Measurements from ENCODE around the gene FGF1.

Gene FGF1

DNA sequence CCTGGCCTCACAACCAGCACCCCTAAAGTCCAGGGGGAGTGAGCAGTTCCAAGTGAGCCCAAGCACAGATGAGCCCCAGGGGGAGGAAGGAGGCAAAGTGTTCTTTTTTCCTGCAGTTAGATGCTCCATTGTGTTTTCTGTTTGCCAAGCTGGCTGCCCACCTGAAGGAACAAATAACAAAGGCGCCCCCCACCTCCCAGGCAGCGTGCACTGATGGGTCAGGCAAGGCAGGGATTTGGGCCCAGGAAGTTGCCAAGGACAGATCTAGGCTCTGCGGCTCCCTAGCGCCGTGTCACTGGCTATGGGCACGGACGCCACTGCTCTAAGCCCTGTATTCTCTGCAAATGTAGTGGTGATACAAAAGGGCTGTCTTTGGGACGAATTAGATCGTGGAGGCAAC lies 21.8 kb downstream of the FGF1 start:
- TF ChIP-seq, protein P1, sequence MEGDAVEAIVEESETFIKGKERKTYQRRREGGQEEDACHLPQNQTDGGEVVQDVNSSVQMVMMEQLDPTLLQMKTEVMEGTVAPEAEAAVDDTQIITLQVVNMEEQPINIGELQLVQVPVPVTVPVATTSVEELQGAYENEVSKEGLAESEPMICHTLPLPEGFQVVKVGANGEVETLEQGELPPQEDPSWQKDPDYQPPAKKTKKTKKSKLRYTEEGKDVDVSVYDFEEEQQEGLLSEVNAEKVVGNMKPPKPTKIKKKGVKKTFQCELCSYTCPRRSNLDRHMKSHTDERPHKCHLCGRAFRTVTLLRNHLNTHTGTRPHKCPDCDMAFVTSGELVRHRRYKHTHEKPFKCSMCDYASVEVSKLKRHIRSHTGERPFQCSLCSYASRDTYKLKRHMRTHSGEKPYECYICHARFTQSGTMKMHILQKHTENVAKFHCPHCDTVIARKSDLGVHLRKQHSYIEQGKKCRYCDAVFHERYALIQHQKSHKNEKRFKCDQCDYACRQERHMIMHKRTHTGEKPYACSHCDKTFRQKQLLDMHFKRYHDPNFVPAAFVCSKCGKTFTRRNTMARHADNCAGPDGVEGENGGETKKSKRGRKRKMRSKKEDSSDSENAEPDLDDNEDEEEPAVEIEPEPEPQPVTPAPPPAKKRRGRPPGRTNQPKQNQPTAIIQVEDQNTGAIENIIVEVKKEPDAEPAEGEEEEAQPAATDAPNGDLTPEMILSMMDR (IDR thresholded peaks at IDR 0.05; ENCODE audit: insufficient read depth, low read depth, low read length, missing control alignments): no peak
- no peak overlapping the region for H3K4me3 ChIP-seq (ENCODE audit: low read length)
- no peak for DNase-seq (ENCODE audit: low read depth)

DNA sequence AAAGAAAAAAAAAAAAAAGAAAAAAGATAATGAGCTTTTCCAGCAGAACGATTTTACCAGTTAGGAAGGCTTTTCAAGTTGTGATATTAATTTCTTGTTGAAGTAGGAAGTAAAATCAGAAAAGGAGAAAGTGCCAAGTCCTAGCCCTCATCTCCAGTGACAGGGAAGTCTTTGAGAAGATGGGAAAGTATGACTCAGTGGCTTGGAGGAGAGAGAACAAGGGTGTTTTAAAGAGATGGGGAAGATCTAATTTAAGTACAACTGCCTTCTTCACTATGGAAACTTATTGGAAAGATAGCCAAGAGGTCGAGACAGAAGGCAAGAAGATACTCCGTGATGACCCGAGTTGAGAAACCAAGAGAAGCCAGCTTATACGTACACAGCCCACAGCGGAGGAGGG lies 22.6 kb downstream of the FGF1 start:
- H3K4me3 ChIP-seq (ENCODE audit: low read length): no peak overlapping the region
- no peak for DNase-seq (ENCODE audit: low read depth)
- TF ChIP-seq, protein P1 (IDR thresholded peaks at IDR 0.05; ENCODE audit: insufficient read depth, low read depth, low read length, missing control alignments): no peak

DNA sequence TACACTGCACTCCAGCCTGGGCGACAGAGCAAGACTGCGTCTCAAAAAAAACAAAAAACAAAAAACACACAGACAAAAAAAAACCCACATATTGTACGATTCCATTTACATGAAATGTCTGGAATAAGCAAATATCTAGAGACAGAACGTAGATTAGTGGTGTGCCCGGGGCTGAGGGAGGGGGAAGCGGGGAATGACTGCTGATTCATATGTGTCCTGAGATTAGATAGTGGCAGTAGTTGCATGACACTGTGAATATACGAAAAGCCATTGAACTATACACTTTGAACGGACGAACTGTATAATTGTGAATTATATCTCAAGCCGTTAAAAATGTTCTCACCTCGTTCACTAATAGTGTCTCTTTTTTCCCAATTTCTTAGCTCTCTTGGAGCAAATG lies 23.9 kb downstream of the FGF1 start:
- no peak overlapping the region for H3K4me3 ChIP-seq (ENCODE audit: low read length)
- DNase-seq (ENCODE audit: low read depth): no peak
- TF ChIP-seq, protein P1 (IDR thresholded peaks at IDR 0.05; ENCODE audit: insufficient read depth, low read depth, low read length, missing control alignments): no peak

DNA sequence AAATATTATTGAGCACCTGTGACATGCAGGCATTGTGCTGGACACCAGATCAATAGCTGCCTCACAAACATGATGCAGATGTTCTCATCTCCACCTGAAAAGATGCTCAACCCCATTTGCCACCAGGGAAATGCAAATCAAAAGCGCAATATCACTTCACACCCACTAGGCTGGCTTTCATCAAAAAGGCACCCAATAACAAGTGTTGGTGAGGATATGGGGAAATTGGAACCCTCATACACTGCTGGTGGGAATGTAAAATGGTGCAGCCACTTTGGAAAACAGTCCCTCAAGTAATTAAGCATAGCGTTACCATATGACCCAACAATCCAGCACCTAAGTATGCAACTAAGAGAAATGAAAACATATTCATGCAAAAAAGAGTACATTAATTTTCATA lies 24.7 kb downstream of the FGF1 start:
- TF ChIP-seq, protein P1 (IDR thresholded peaks at IDR 0.05; ENCODE audit: insufficient read depth, low read depth, low read length, missing control alignments): no peak
- H3K4me3 ChIP-seq (ENCODE audit: low read length): no peak overlapping the region
- no peak for DNase-seq (ENCODE audit: low read depth)

DNA sequence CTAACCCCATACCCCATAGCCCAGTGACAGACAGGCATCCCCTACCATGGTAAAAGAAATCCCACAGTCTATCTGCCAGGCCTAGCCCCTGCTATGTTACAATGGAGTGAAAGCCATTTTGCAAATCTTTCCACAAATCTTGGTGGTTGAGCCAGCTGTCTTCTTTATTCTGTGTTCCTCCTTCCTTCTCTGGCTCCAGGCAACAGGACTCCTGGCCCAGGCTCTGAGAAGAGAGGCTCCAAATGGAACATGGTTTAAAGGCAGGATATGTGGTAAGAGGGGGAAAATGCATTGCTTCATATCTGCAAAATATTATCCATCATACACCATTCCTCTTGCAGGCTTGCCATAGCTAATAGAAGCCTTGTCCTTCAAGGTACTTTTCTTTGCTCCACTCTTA lies 25.2 kb downstream of the FGF1 start:
- H3K4me3 ChIP-seq (ENCODE audit: low read length): no peak overlapping the region
- no peak for DNase-seq (ENCODE audit: low read depth)
- TF ChIP-seq, protein P1 (IDR thresholded peaks at IDR 0.05; ENCODE audit: insufficient read depth, low read depth, low read length, missing control alignments): no peak

DNA sequence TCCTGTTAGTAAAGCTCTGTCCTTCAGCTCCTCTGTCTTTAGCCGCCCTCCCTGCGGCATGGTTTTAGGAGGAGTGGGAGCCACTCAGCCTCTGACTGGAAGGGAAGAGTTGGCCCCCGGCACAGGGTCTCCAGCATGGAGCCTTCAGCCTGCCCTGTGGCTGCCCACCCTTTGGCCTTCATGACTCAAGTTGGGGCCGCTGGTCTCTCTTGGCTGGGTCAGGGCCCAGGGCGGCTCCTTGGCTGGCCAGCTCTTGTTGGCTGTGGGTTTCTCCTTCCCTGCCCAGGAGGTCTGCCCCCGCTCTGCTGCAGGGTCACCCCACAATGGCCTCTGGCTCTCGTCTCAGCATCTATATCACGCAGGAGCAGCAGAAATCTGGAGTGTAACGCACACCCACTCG lies 25.7 kb downstream of the FGF1 start:
- TF ChIP-seq, protein P1 (IDR thresholded peaks at IDR 0.05; ENCODE audit: insufficient read depth, low read depth, low read length, missing control alignments): no peak
- DNase-seq (ENCODE audit: low read depth): no peak
- no peak overlapping the region for H3K4me3 ChIP-seq (ENCODE audit: low read length)

DNA sequence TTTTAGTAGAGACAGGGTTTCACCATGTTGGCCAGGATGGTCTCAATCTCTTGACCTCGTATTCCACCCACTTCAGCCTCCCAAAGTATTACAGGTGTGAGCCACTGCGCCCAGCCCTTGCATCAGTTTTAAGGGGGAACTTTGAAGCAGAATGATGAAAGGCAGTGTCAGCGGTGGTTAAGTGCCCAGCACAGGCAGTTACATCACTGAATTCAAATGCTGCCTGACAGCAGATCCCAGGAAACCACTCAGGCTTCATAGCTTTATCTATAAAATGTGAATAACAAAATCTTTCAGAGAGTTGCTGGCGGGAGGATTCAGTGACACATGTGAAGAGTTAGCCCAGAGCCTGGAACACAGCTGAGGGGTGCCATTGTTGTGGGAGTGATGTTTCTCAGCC lies 26.5 kb downstream of the FGF1 start:
- DNase-seq (ENCODE audit: low read depth): no peak
- TF ChIP-seq, protein P1 (IDR thresholded peaks at IDR 0.05; ENCODE audit: insufficient read depth, low read depth, low read length, missing control alignments): no peak
- H3K4me3 ChIP-seq (ENCODE audit: low read length): no peak overlapping the region

Measured in epithelial cell of esophagus (primary cell).